BJ (cell line): ENCODE results near the gene SMOC2. TPM values are rescaled to one million over a fixed set of nuclear protein-coding genes. Genes with fewer than 3 reads are reported as not detected.

Experiments
- CTCF ChIA-PET: fragments of 350-600 bp; formaldehyde crosslinking; extraction: SDS; loops from one replicate; lab custom pipeline; 2021; ENCODE audit warnings: antibody characterized with exemption, inconsistent platforms; lab: Yijun Ruan, JAX
- POLR2A ChIA-PET: fragments of 300-600 bp; sonication (Branson Sonifier 250); formaldehyde crosslinking; extraction: SDS; loops from one replicate; lab custom pipeline; 2021; ENCODE audit warnings: antibody characterized with exemption; lab: Charles Lee
- DNase-seq: peaks from one replicate; pipeline ENCODE4 v3.0.0-alpha.2; 2011; ENCODE audit warnings: low read depth
- H3K27me3 ChIP-seq: 2 replicates; pipeline ENCODE4 v1.6.0; 2011; ENCODE audit warnings: low read length; ENCODE audit not compliant: control insufficient read depth, insufficient read depth
- H3K36me3 ChIP-seq: 2 replicates; pipeline ENCODE4 v1.5.1; 2011; ENCODE audit warnings: low read length; ENCODE audit not compliant: control insufficient read depth, insufficient read depth
- H3K4me3 ChIP-seq: 2 replicates; pipeline ENCODE4 v1.5.1; 2011; ENCODE audit warnings: low read depth, mild to moderate bottlenecking, control low read depth, low read length
- CTCF ChIP-seq: IDR thresholded peaks from 2 replicates; pipeline ENCODE4 v1.5.1; 2011; ENCODE audit warnings: low read depth, mild to moderate bottlenecking, control low read depth, inconsistent platforms, low read length, moderate library complexity; ENCODE audit not compliant: insufficient read depth
- polyA plus RNA-seq: library from polyadenylated mRNA; depleted of rRNA; stranded (reverse); fragments of >200 nt; gene quantifications from 2 replicates; pipeline ENCODE4 v1.2.3, GENCODE V29; 2011

The SMOC2 gene
- polyA plus RNA-seq, 1 experiment: not detected

DNA sequence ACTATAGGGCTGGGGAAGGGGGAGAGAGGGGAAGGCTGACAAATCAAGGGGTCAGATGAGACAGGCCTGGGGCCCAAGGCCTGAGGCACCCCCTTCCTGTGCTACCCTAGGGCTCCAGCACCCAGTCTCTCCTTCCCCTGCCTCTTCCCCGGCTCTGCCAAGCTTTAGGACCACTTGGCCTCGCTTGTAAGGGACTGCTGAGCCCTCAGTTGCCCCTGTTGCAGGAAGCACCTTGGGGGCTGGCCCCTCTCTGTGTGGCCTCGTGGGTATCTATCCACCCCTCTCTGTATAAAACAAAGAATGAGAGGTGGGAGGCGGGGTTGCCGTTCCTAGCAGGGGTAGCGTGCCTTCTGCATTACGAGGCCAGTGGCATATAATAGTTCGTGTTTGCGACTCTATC, 21.4 kb upstream of the SMOC2 start:
- H3K4me3 ChIP-seq: no peak overlapping the region
- no peak for TF ChIP-seq CTCF
- H3K36me3 ChIP-seq: no peaks in the 10 kb centered on the region
- DNase-seq: no peak
- CTCF ChIA-PET: no interaction called here
- POLR2A ChIA-PET: no interaction called here
- no peaks in the 10 kb centered on the region for H3K27me3 ChIP-seq

DNA sequence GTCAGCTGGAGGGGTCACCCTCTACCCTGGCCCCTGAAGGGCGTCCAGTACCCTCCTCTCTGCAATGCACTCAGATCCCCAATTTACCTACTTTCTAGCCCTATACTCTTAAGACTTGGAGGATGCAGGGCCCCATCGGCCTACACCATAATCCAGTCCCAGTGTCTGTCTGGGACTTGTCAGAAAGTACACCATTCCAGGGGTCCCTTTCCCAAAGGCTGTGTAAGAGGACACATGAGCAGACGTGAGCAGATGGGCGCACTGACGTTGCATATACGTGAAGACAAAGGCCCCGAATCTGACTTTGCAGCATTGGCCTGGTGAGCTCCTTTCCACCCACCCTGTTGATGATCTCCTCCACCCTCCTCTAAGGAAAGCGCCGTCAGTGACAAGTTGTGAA, 20.9 kb upstream of the SMOC2 start:
- TF ChIP-seq CTCF: no peak
- Histone ChIP-seq H3K4me3 (no peak overlapping the region), H3K36me3 (no peaks in the 10 kb centered on the region), H3K27me3 (no peaks in the 10 kb centered on the region)
- DNase-seq: no peak
- ChIA-PET POLR2A (no interaction called here), CTCF (no interaction called here)

DNA sequence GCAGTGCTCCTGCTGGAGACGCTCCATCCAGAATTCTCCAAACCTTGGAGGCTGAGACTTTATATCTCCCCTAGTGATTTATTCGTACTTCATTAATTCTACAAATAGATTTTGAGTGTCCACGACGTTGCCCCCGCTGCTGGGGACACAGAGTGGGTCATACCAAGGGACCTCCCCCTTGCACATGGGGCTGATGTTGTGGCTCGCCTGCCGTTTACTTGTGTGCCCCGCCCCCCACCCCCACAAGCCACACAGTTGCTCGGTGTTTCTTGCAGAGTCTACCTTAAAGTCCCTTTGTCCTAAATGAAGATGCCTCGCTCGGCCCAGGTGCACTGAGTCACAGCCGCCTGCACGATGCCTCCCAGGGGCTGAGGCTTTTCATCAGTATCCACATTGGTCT, 20.3 kb upstream of the SMOC2 start:
- no peak for DNase-seq
- POLR2A ChIA-PET: no interaction called here
- H3K4me3 ChIP-seq: no peak overlapping the region
- H3K27me3 ChIP-seq: no peaks in the 10 kb centered on the region
- CTCF ChIA-PET: no interaction called here
- no peaks in the 10 kb centered on the region for H3K36me3 ChIP-seq
- no peak for TF ChIP-seq CTCF

DNA sequence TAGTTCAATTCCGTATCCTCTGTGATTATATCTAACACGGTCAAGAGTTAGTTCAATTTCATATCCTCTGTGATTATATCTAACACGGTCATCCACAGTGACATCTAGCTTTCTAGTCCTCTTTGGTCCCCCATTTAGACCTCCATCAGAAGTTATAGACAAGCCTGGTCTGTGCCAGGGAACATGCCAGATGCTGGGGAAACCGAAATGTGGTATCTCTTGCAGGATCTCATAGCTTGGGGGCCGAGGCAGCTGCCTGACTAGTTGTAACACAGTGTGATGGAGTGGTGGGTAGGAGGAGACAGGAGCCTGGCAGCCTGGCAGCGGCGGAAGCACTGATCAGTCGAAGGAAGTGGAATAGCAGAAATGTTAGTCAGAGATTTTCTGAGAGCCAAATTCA, 13.8 kb upstream of the SMOC2 start:
- no peaks in the 10 kb centered on the region for H3K27me3 ChIP-seq
- no peak for DNase-seq
- no peak for TF ChIP-seq CTCF
- CTCF ChIA-PET: no interaction called here
- no peaks in the 10 kb centered on the region for H3K36me3 ChIP-seq
- H3K4me3 ChIP-seq: no peak overlapping the region
- POLR2A ChIA-PET: no interaction called here

GRCh38 chr6:168428052-168428826, 12.7 kb upstream of the SMOC2 start:
- DNase-seq: no peak
- TF ChIP-seq CTCF: no peak
- no peak overlapping the region for H3K4me3 ChIP-seq
- H3K36me3 ChIP-seq: no peaks in the 10 kb centered on the region
- no peaks in the 10 kb centered on the region for H3K27me3 ChIP-seq
- ChIA-PET CTCF (no interaction called here), POLR2A (no interaction called here)
